GM18507 (cell line): ENCODE measurements around the gene AGBL4.
"Not testable (repeated sequence)": the region's sequence is repeated elsewhere in the genome, so short reads cannot be mapped to it uniquely, and the experiment has no call there.

Experiments
- DNase-seq: peaks from one replicate; pipeline ENCODE4 v3.0.0; 2011; ENCODE audit warnings: low read depth; ENCODE audit not compliant: insufficient read length; ENCODE audit errors: extremely low spot score
- FAIRE-seq: peaks from 2 replicates; lab custom pipeline; 2011; peaks lifted over from hg19 to GRCh38; lab: Jason Lieb, UNC

Gene AGBL4

DNA sequence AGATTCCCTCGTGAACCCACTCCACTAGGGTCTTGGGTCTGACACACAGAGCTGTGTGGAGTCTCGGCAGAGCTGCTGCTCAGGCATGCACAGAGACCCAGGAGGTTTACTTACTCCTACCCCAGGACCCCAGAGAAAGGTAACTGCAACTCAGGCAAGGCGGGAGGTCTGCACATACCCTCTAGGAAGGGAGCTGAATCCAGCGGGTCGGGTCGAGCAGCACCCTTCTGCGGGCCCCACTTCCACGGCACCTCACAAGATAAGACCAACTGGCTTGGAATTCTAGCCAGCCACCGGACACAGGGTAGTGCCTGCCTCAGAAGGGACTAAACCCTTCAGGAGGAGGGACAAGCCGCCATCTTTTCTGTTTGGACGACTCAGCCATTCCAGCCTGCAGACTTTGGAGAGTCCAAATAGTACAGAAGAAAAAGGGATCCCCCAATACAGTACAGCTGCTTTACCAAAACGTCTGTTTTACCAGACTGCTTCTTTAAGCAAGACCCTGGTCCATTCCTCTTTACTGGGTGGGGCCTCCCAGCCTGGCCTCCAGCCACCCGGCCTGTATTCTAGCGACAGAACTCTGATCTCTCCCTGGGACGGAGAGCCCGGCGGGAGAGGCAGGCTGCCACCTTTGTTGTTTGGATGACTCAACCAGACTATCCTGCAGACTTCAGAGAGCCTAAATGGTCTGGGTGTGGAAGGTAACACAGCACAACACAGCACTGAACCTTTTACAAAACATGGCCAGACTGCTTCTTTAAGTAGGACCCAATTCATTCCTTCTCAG, 692.5 kb downstream of the AGBL4 start:
- FAIRE-seq: no peak
- DNase-seq: no peak

DNA sequence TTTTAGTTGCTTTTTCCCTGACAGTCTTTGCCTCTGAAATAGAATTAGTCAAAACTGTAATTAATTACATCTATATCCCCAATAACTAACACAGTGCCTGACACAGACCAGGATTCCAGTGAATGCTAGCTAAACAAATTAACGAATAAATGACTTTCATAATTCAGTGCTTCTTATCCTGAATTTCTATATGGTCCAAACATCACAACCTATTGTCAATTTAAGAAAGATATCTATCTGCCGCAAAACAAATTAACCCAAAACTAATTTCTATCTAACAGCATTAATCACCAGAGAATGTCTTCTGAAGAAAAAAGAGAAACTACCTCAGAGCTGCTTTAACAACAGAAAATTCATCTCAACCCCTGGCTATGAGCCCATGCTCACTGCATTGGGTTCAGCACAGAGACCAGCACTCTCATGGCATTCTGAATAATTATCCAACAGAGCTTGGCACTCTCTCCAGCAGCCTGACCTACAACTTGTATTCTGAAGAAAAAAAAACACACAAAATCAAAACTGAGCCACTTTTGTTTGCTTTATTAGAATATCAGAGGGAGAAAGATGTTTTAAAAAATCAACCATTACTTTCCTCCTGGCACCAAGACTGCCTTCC, 699.7 kb downstream of the AGBL4 start:
- DNase-seq (no peak), FAIRE-seq (no peak)

DNA sequence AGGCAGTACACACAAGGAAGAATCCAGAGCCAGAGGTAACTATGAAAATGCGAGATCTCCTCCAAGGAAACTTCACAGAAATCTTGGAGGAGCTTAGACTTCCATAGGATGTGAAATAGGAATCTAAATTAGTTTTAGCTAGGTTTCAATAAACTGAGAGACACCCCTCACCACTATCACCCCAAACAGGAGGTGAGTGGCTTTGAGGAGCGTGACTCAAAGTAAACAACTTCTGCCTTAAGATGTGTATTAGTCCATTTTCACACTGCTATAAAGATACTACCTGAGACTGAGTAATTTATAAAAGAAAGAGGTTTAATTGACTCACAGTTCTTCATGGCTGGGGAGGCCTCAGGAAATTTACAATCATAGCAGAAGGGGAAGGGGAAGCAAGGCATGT, 703.3 kb downstream of the AGBL4 start:
- not testable (repeated sequence) for FAIRE-seq, DNase-seq

GRCh38 chr1:49319426-49319963, 704.3 kb downstream of the AGBL4 start:
- DNase-seq: no peak
- FAIRE-seq: no peak

DNA sequence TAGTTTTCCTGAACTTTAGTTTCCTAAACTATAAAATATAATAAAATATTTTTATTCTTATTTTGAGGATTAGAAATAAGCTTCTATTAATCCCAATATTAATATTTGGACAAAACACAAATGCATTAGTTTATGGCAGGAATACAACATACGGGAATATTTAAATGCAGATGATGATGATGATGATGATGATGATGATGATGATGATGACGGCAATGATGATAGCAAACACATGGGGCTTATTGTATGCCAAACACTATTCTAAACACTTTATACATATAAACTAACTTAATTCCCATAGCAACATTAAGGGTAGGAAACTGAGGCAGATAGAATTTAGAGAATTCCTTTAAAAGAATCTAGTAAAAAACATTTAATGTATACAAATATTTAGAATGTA, 705.5 kb downstream of the AGBL4 start:
- DNase-seq (no peak), FAIRE-seq (no peak)

DNA sequence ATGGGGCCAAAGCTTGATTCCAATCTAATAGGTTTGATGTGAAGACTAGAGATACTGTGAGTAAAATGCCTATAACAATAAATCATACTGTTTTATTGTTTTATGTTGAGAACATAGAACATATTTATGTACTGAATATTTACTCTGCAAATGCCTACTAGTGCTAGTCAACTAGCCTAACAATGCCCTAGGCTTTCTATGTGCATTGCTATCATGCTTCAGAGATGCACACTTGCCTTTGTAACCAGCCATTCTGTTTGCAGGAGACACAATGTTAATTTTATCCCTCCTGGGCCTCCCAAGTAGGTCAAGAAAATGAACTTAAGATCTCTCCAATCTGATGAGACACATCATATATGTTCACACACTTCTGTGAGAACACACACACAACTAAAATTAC, 716.3 kb downstream of the AGBL4 start:
- DNase-seq (no peak), FAIRE-seq (no peak)

DNA sequence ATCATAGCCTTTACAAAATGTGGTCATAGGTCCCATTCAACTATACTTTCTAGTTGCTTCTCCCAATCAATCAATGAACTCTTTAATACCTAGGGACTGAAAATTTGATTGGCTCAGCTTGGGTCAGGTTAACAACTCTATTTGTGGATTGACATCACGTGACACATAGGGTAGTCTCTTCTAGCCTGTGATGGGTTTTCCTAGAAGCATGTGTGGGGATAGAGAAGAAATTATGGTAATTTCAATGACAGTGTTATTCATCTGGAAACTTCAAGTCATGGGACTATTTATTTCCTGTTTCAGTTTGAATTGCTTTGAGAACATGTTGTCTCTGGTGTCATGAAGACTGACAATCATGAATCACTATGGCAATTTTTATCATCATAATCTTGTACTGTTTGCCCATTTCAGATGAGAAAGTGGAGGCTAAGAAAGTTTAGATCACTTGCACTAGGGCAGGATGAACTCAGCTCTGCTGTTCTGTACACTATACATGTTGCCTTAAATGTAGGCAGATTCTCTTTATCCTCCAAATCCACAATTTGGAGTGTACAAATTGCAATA, 717.2 kb downstream of the AGBL4 start:
- FAIRE-seq: no peak
- DNase-seq: no peak

GRCh38 chr1:49302400-49302799, 721.4 kb downstream of the AGBL4 start:
- not testable (repeated sequence) for DNase-seq, FAIRE-seq

DNA sequence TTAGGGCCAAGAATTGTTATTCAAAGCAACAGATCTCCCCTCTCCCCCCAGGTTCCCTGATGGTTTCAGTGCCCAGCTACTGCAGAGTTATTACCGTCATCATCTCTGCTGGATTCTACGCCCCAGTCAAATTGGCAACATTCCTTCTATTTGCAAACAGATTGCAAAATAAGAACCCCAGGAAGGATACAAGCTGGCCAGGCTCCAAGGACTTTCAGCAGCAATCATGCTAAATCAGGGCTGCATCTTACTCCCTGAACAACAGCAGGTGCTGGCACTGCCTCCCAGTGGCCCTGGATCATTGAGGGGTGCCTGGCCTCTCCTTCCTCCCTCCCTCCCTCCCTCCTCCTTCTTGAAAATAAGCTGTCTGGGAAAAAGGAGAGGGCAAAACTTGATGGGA, 725.5 kb downstream of the AGBL4 start:
- no peak for FAIRE-seq
- no peak for DNase-seq

GRCh38 chr1:49297783-49298182, 726.0 kb downstream of the AGBL4 start:
- DNase-seq (no peak), FAIRE-seq (no peak)

GRCh38 chr1:49294539-49294938, 729.2 kb downstream of the AGBL4 start:
- DNase-seq (no peak), FAIRE-seq (no peak)

GRCh38 chr1:49293016-49293415, 730.7 kb downstream of the AGBL4 start:
- FAIRE-seq: no peak
- DNase-seq: no peak

DNA sequence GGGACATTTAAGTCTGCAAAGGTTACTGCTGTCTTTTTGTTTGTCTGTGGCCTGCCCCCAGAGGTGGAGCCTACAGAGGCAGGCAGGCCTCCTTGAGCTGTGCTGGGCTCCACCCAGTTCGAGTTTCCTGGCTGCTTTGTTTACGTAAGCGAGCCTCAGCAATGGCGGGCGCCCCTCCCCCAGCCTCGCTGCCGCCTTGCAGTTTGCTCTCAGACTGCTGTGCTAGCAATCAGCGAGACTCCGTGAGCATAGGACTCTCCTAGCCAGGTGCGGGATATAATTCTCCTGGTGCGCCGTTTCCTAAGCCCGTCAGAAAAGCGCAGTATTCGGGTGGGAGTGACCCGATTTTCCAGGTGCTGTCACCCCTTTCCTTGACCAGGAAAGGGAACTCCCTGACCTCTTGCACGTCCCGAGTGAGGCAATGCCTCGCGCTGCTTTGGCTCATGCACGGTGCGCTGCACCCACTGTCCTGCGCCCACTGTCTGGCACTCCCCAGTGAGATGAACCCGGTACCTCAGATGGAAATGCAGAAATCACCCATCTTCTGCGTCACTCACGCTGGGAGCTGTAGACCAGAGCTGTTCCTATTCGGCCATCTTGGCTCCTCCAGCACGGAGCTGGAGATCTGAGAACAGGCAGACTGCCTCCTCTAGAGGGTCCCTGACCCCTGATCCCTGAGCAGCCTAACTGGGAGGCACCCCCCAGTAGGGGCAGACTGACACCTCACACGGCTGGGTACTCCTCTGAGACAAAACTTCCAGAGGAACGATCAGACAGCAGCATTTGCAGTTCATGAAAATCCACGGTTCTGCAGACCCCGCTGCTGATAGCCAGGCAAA, 766.3 kb downstream of the AGBL4 start:
- DNase-seq, FAIRE-seq: not testable (repeated sequence)

DNA sequence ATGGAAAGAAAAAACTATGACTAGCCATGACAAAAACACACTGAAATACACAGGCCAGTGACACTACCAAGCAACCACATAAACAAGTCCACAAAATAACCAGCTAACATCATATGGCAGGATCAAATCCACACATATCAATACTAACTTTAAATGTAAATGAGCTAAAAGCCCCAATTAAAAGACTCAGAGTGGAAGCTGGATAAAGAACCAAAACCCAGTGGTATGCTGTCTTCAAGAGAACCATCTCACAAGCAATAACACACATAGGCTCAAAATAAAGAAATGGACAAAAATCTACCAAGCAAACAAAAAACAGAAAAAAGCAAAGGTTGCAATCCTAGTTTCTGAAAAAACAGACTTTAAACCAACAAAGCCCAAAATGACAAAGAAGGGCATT, 770.8 kb downstream of the AGBL4 start:
- no peak for FAIRE-seq

DNA sequence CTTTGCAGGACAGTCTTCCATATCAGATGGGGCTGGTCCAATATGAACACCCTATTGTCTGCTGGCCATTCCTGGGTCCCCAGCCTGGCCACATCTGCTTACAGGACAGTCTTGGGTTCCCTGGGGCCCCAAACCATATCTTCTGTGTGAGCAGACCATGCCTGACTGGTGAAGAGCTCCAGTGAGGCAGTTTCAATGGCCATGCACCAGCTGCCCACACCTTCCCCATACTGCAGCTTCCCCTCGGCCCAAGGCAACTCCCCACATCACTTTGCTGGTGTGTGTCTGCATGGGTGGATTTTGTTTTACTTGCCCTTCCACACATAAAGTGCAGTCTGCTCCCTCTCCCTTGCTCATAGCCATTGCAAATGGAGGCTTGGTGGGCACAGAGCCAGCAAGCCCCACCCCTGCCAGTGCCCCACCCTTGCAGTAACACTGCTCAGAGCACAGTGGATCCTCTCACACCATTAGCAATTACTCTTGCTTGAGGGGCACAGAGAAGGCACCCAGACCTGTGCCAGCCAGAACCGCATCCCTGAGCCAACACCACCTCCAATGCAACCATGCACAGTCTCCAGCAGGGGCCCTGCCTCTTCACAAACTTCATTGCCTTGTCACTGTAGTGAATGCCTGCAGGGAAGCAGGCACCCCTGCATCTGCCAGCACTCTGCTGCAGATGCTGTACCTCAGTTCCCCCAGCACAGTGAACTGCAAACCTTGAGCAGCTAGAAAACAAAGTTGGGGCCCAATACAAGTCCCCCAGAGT, 772.6 kb downstream of the AGBL4 start:
- no peak for DNase-seq
- FAIRE-seq: no peak

More for the DNA sequence above, 770.8 kb downstream of the AGBL4 start:
- DNase-seq: no peak

DNA sequence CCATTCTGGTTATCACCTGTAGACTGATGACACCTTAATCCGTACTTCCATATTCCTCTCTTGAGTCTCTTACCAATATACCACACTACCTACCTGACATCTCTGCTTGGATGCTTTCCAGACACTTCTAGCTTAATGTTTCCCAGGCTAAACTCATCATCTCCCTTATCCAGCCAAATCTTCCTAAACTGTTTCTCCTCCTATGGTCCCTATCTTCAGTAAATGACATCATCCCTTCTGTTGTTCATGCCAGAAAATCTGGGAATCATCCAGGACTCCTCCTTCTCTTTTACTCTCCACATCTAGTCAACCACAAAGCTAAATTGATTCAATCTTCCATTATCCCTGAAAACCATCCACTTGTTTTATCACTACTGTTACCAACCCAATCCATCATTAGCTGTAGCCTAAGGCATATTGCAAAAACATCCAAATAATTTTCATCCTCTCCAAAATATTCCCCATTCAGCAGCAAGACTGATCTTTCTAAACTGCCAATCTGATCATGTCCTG, 783.0 kb downstream of the AGBL4 start:
- FAIRE-seq (no peak), DNase-seq (no peak)

GRCh38 chr1:49234988-49235387, 788.8 kb downstream of the AGBL4 start:
- no peak for FAIRE-seq

GRCh38 chr1:49229555-49229954, 794.2 kb downstream of the AGBL4 start:
- DNase-seq (no peak), FAIRE-seq (no peak)

More at GRCh38 chr1:49234988-49235387, 788.8 kb downstream of the AGBL4 start:
- no peak for DNase-seq

DNA sequence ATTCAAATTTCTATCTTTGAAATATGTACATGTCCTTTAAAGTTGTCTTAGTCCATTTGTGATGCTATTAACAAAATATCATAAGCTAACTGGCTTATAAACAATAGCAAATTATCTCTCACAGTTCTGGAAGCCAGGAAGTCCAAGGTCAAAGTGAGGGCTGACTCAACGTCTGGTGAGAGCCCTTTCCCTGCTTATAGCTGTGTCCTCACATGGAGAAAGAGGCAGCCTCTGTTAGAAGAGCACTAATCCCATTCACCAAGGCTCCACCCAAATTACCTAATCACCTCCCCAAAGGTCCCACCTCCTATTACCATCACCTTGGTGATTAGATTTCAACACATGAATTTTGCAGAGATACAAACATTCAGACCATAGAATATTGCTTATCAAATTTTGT, 797.0 kb downstream of the AGBL4 start:
- FAIRE-seq (no peak), DNase-seq (no peak)
